ENCODE measurements around the gene TLCD1.

The TLCD1 gene

GRCh38 chr17:28734712-28735241, 8.7 kb upstream of the TLCD1 start:
- no peak overlapping the region for H3K4me3 ChIP-seq (ENCODE audit: low read depth, low read length)
- no peak for DNase-seq (ENCODE audit: low read depth)
- TF ChIP-seq CTCF (IDR thresholded peaks at IDR 0.05; ENCODE audit: low read depth, low read length, missing control alignments) = no peak

GRCh38 chr17:28733346-28733745, 7.3 kb upstream of the TLCD1 start:
- no peak for TF ChIP-seq CTCF (IDR thresholded peaks at IDR 0.05; ENCODE audit: low read depth, low read length, missing control alignments)
- no peak overlapping the region for H3K4me3 ChIP-seq (ENCODE audit: low read depth, low read length)
- no peak for DNase-seq (ENCODE audit: low read depth)

DNA sequence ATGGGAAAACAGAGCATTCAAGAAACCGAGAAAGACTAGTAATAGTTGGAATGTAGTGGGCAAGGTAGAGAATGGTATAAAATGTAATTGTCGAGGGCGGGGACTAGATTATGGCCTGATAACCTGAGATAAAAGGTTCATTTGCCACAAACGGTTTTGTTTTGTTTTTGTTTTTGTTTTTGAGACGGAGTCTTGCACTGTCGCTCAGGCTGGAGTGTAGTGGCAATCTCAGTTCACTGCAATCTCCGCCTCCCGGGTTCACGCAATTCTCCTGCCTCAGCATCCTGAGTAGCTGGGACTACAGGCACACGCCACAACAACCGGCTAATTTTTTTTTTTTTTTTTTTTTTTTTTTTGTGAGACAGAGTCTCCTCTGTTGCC, 3.9 kb upstream of the TLCD1 start:
- no peak overlapping the region for H3K4me3 ChIP-seq (ENCODE audit: low read depth, low read length)
- no peak for DNase-seq (ENCODE audit: low read depth)
- no peak for TF ChIP-seq CTCF (IDR thresholded peaks at IDR 0.05; ENCODE audit: low read depth, low read length, missing control alignments)

- TF ChIP-seq CTCF (IDR thresholded peaks at IDR 0.05; ENCODE audit: low read depth, low read length, missing control alignments) = no peak
- peak within 1 kb of the TSS; percentile 54 for H3K4me3 ChIP-seq (ENCODE audit: low read depth, low read length)
- DNase-seq (ENCODE audit: low read depth) = peak; percentile 79
These were observed 2.5 kb upstream of the TLCD1 start, which contains the start of gene NEK8 for GRCh38 chr17:28728364-28729200. Gene NEK8 (plus strand): TSS chr17:28728788. CDS start chr17:28728814, 26 bp downstream.

GRCh38 chr17:28726627-28727491, 826 bp upstream of the TLCD1 start:
- TF ChIP-seq CTCF (IDR thresholded peaks at IDR 0.05; ENCODE audit: low read depth, low read length, missing control alignments) = peak; percentile 99
- DNase-seq (ENCODE audit: low read depth) = peak; percentile 81
- peak overlapping the region; percentile 84 for H3K4me3 ChIP-seq (ENCODE audit: low read depth, low read length)

DNA sequence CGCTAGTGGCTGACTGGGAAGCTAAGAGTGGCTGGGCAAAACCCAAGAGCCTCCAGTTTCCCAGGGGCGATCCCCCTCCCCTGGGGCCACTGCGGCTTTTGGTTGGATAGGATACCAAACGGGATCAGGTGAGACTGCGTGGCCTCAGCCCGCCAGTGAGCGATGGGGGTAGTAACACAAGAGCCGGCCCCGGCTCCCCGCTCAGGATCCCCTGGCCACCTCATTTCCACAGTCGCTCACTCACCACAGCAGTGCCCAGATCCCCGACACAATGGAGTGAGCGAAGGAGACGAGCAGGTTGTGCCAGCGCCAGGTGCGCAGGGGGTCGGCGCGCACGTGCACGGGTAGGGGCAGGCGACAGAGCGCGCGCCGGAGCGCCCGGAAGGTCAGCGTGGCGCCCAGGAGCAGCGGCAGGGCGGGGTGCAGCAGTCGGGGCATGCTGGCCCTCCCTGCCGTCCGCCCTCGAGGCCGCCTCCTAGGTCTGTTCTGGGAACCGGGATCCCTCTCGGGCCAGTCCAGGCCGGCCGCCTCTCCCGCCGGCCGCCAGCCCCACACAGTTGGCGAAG, 290 bp downstream of the TLCD1 start:
- H3K4me3 ChIP-seq (ENCODE audit: low read depth, low read length) = peak overlapping the region; percentile 84
- DNase-seq (ENCODE audit: low read depth) = no peak
- no peak for TF ChIP-seq CTCF (IDR thresholded peaks at IDR 0.05; ENCODE audit: low read depth, low read length, missing control alignments)
